IPS DF 4.7 (cell line): ENCODE measurements around the gene TMEM81.

Source experiments
- DNase-seq: peaks from one replicate; pipeline ENCODE4 v3.0.0-alpha.2; 2013; ENCODE audit warnings: low spot score; ENCODE audit errors: extremely low read depth

TMEM81 gene

GRCh38 chr1:205061227-205061626, 23.0 kb downstream of the TMEM81 start:
- DNase-seq = no peak

- DNase-seq = no peak
These were observed 23.5 kb downstream of the TMEM81 start for GRCh38 chr1:205060746-205061145.

DNA sequence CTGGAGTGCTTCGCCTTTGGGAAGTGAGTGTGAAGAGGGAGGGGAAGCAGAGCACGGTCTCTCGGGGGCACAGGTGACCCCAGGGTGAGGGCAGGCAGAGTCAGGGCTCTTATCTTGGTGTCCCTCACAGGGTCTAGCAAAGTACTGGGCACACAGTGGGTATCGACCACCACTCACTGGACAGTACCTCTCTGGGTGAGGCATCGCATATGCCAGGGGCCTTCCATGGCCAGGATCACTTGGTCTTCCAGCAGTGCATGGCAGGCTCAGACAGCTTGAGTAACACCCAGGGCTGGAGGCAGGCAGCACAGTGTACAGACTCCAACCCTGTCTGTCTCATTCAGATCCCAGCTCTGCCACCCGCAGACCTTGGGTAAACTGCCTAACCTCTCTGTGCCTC, 24.6 kb downstream of the TMEM81 start:
- no peak for DNase-seq

DNA sequence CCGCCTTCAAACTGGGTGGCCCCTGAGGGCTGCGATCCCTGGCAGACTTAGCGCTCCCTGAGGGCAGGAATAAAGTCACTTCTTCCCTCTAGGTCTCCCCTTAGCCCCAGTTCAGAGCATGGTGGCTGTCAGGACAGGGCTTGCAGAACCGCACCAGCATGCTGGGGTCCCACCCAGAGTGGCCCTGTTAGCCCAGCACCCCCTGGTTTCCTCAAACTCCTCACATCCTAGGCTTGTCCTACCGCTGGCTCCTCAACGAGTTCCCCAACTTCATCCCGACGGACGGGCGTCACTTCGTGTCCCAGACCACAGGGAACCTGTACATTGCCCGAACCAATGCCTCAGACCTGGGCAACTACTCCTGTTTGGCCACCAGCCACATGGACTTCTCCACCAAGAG, 25.4 kb downstream of the TMEM81 start:
- no peak for DNase-seq

- DNase-seq = no peak
These were observed 26.3 kb downstream of the TMEM81 start for GRCh38 chr1:205057808-205058575.

DNA sequence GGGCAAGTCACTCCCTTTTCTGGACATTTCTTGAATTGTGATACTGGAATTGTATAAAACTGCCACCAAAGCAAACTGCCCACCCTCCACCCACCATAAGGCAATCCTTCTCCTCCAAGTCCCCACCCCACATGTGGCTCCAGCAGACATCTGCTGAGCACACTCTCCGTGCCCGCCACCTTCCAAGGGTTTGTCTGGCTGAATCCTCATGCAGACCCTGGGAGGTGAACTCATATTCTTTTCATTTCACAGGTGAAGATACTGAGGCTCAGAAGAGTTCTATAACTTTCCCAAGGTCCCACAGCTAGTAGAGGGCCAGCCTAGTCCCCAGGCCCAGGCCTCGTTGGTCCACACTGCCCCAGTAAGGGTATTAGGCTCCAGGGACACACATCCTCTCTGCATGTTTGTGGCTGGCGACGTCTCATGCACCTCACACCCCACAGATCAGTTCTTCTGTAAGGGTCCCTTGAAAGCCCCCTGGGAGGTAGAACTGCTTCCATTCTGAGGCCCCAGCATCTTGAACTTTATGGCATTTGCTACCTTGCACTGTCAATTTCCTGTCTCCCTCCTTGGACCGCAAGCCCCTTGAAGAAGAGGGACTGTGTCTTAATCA, 27.2 kb downstream of the TMEM81 start:
- DNase-seq = no peak

DNA sequence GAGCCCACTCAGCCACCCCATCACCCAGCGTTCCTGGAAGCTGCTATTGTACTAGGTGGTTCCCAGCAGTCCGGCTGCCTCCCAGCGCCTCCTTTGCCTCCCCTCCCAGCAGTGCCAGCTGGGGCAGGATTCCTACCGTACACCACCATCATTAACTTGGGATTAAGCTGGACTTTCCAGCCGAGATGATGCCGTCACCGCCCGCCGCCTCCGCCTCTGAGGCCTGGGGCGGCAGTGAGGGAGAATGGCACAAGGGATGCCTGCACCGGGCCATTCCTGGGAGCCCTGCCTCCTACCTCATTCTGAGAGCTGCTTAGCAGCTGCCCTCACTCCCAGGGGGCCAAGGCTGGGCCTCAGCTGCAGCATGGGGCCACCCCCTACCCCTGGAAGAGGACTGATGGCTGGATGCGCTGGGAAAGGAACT, 28.1 kb downstream of the TMEM81 start:
- no peak for DNase-seq

DNA sequence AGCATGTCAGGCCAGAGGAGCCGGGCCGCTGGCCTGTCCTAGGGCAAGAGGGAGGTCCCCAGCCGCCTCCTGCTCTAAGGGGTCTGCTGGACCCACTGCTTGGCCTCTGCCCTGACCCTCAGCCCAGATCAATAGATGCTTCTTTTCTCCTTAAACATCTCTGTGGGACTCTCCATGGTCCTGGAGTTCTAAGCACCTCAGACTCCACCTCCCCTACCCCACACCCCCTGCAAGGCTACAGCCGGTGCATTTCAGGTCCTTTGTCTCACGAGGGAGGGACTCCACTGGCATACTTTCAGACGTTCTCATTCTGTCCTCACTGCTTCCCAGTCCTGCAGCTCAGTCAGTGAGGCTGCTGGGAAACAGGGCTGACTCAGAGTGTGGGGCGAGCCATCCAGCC, 30.2 kb downstream of the TMEM81 start:
- no peak for DNase-seq

- no peak for DNase-seq
These were observed 31.0 kb downstream of the TMEM81 start for GRCh38 chr1:205053296-205053695.

GRCh38 chr1:205052690-205053089, 31.6 kb downstream of the TMEM81 start:
- no peak for DNase-seq

DNA sequence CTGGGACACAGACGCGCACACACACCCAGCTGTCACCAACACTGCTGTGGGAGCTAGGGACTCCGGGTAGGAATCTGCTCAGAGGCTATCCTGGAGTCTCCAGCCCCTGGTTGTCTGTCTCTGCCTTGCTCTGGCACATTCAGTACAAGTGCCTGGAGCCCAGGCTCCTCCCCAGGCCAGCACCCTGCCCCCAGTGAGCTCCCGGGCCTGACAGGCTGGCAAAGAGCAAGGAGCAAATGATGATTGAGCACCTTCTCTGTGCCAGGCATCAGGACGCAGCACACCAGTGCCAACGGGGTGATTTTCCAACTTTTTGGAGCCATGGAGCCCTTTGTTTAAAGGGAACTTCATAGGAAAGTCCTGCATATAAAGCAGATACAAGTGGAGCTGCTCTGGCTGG, 34.8 kb downstream of the TMEM81 start:
- DNase-seq = no peak

GRCh38 chr1:205048382-205048781, 35.9 kb downstream of the TMEM81 start:
- no peak for DNase-seq

DNA sequence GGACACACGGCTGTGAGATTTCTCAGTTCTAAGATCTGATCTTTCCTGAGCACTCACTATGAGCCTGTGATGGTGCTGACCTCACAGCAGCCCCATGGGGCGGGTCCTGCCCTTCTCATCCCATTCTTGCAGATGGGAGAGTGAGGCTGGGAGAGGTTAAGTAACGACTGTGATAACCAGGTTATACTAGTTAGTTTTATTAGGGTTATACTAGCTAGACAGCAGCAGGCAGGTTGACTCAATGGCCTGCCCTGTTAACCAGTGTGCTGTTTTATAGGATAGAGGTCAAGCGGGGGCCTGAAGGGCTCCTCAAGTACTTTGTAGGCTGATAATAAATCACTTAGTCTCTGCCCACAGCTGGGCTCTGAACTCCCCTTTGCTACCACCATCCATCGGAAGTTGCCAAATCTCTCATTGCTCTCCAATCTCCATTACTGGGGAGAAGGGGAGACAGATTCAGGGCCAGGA, 36.5 kb downstream of the TMEM81 start:
- no peak for DNase-seq

- no peak for DNase-seq
These were observed 37.4 kb downstream of the TMEM81 start for GRCh38 chr1:205046870-205047269.

DNA sequence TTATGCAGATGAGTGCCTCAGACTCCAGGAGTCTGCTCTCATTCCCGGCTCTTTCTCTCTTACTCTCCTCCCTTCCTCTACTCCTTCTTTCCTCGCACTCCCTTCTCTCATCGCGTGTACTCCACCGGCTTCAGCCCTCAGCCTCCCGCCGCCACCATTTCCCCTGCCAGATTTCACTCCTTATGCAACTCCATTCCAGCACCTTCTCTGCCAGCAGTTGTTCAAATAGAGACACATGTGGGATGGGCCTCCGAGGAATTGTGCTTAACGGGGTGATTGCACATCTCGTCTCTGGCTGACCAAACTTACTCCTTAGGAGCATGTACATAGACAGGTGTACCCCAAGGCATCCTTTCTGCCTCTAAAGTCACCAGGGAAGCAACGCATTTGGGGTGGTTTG, 39.1 kb downstream of the TMEM81 start:
- DNase-seq = no peak

DNA sequence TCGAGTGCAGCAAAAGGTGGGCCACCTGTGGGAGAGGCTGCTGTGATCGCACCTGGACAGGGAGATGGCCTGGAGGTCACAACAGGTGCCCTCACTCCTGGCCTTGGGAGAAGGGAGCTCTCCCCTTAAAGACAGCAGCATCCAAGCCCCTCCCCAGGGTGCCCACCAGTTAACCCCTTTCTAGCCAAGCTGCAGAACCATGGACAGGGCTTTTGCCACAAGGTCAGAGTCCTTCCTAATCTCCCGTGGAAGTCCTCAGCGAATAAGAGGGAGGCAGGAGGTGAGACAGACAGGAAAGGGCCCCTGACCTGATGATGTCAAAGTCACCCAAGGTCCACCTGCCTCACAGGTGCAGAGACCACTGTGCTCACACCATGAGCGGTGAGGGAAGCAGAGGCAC, 39.5 kb downstream of the TMEM81 start:
- no peak for DNase-seq

DNA sequence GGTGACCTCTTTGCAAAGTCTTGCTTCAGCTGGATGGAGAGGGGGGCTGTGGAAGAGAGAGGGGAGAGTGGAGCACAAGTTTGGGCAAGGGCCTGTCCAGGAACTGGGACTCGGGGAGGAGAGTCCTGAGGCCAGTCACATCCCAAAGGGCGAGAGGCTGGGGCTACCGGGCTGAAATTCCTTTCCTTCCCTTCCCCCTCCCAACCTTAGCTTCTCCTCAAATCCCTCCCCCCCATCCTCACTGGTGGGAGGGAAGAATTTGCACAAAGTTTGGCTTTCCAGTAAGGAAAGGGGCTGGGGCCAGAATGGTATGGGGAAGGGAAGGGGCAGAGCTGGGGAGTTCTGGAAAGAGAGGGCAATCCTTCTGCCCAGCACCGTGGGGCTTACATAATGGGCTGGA, 40.4 kb downstream of the TMEM81 start:
- DNase-seq = no peak

DNA sequence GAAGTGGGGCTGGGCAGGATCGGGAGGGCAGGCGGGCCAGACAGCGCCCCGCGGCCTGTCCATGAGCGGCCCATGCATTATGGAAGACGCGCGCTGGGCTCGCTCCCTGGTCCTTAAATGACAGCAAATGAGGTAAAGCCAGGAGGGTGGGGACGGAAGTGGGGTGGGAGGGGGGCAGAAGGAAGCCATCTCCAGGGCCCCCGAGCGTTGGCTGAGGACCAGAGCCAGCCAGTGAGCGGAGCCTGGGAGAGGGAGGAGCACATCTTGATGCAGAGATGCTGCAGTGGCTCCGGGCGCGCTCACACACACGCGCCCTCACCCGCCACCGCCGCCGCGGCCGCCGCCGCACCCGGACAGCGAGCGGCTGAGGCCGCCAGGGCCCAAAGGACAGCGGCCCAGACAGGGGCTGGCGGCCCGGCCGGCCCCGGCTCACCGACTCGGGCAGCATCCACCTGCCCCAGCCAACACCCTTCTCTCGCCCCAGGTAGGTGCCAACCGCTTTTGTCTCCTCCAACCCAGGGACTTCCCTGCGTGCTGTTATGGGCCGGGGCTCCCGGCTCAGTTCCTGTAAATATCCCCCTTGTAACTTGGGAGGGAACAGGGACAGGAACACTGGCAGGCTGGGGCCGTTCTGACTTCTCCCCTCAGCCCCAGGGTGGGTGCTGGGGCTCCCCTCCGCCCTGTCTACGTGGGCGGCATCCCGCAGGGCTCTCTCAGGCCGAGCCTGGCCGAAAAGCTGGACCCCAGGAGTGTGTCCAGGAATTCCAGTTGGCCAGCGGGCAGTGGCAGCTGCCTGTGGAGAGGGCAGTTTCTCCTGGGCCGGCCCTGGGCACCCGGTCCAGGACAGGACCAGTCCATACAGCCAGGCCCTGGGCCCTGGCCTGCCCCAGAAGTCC, 41.1 kb downstream of the TMEM81 start, which contains the start of gene CNTN2:
Gene CNTN2 (plus strand): TSS at position 302 of the 896 bp plus-strand sequence. CDS start 9,974 bp downstream, outside the sequence.
- no peak for DNase-seq

DNA sequence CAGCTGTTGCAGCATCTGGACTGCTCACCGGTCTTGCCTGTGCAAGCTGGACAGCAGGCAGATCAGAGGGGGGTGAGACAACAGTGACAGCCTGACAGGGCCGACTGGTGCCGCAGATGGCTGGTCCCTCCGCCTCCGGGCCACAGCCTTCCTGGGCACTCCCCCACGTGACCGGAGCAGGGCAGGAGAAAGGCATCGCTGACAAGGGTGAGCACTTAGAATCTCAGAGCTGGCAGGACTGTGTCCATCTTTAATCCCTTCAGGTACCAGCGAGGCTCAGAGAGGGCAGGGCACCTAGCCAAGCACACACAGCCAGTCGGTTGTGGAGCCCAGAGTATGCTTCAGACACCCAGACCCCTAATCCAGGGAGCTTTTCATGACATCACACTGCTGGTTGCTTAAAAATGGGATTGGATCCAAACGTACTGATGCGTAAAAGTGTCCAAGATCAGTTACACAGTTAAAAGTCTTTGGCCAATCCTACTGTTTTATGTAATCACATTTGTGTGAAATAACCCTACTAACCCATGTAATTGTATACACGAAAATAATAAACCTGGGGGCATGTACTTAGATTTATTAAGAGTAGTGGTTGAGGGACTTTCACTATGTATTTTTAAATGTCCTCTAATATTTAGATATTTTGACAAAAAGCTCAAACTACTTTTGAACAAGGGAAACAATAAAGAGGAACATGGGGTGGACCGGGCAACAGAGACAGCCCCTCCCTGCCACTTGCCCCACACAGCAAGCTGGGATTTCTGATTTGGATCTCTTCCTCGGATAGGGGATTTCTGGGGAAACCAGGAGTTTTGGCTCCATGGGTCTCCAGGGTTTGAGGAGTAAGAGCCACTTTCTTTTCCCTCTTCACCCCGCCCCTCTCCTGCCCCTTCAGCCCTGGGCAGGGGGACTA, 42.0 kb downstream of the TMEM81 start:
- no peak for DNase-seq

- DNase-seq = no peak
These were observed 43.1 kb downstream of the TMEM81 start for GRCh38 chr1:205041001-205041715.
